GM19468 (cell line): ENCODE results near the gene ANO9.

ENCODE experiments used
- ATAC-seq: cut with Tn5 transposase; IDR thresholded peaks from one replicate; pipeline ENCODE4 v1.9.1; 2021; ENCODE audit warnings: mild to moderate bottlenecking, moderate library complexity, moderate number of reproducible peaks; ENCODE audit not compliant: unreplicated experiment; ENCODE audit errors: extremely low read depth

The ANO9 gene

DNA sequence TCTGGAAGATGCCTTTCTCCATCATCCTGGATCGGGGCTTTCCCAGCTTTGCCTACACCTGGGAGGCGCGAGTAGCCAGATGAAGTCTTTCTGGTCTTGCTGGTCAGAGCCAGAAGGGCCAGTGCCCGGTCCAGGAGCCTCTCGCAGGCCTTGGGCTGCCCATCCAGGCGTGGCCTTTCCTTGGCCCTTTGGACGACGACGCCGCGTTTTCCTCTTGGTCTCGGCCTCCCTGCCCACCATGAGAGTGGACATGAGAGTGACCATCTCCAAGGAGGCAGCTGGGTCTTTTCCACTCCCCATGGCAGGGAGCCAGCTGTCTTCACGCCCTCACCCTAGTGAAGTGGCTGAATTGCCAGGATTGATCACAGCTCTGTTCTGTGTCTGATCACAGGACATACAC is 11.8 kb upstream of the ANO9 start:
- ATAC-seq: no peak

- ATAC-seq: no peak
Measured at GRCh38 chr11:452916-453527, 11.2 kb upstream of the ANO9 start.

DNA sequence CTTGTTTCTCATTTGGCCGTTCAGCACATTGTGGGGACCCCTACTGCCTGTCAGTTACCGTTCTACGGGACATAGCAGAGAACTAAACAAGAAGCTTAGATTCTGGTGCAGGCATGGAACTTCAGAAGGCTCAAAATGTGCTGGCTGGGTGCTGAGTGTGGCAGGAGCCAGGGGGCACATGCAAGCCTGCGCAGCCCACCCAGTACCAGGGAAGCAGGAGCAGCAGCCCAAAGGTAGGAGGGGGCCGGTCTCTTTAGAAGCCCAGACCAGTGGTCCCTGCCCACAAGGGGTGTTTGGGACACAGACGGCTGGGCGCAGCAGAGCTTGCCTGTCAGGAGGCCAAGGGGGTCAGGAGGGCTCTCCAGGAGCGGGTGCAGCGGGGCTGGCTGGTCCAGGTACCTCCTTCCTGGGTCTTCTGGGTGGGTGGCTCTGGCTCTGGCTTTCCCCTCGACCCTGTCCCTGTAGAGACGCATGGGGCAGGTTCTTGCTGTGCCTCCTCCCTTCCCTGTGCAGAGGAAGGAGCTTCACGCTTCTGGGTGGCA is 10.5 kb upstream of the ANO9 start:
- ATAC-seq: no peak

DNA sequence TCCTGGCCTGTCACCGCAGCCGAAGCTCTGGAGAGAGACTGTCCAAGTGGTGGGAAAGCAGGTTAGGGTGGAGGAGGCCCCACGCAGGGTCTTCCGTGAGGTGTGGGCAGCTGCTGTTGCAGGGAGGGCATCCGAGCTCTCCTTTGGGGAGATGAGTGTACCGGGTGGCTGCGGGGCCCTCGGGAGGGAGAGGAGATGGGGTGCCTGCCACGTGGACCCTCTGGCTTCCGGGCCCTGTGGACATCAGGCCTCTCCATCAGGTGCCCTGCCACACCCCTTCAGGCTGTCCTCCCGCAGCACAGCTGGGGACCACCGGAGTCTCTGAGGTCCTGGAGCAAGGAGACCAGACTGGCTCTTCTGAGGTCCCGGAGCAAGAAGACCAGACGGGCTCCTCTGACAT is 9.9 kb upstream of the ANO9 start:
- ATAC-seq: no peak

GRCh38 chr11:450809-451451 is 9.1 kb upstream of the ANO9 start:
- ATAC-seq: no peak

GRCh38 chr11:449889-450808 is 8.3 kb upstream of the ANO9 start, which contains the start of gene PTDSS2:
PTDSS2 (plus strand) TSS chr11:450279; CDS start chr11:450456, 177 bp downstream.
- peak; percentile 51 for ATAC-seq

DNA sequence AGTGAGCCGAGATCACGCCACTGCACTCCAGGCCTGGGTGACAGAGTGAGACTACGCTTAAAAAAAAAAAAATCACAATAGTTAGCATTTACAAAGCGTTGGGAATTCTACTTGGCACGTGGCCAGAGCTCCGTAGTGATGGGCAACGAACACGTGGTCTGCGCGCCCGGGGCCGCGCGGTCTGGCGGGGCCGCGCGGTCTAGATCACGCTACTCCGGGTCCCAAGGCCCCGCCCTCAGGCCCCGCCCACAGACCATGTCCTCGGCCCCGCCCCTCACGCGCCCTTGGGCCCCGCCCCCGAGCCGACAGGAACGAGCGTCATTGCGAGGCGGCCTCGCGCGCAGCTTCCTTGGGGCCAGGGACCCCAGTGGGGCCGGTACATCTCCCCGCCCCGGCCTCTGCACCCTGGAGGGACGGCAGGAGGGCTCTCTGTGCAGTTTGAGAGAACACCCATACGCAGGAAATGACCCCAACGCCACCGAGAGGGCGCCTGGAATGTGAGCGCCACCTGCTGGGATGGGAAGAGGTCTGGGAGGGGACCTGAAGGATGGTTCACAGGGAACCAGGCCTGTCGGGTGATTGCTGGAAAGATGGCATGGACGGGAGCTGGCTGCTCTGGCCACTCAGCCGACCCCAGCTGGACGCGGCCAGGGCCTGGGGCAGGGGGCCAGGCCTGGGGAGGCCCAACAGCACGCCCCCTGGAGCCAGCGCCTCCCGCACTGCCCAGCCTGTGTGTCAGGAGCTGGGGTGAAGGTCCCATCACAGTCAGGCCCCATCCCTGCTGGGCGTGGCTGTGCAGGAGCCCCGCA is 6.3 kb upstream of the ANO9 start:
- ATAC-seq: peak; percentile 33

DNA sequence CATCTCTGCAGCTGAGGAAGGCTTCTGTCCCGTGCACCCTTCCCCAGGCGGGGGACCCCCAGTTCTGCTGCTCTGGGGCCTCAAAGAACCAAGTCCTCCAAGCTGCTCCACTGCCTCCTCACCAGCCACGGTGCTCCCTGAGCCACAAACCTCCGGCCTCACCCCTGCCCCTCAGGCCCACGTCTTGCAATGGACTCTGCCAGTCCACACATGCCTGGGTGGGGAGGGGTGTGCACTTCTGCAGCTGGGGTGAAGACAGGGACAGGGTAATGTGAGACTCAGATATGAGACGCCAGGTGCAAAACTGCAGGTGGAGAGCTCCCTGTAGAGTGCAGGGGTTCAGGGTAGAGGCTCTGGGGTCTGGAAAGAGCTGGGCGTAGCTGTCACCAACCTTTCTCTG is 5.1 kb upstream of the ANO9 start:
- ATAC-seq: no peak

DNA sequence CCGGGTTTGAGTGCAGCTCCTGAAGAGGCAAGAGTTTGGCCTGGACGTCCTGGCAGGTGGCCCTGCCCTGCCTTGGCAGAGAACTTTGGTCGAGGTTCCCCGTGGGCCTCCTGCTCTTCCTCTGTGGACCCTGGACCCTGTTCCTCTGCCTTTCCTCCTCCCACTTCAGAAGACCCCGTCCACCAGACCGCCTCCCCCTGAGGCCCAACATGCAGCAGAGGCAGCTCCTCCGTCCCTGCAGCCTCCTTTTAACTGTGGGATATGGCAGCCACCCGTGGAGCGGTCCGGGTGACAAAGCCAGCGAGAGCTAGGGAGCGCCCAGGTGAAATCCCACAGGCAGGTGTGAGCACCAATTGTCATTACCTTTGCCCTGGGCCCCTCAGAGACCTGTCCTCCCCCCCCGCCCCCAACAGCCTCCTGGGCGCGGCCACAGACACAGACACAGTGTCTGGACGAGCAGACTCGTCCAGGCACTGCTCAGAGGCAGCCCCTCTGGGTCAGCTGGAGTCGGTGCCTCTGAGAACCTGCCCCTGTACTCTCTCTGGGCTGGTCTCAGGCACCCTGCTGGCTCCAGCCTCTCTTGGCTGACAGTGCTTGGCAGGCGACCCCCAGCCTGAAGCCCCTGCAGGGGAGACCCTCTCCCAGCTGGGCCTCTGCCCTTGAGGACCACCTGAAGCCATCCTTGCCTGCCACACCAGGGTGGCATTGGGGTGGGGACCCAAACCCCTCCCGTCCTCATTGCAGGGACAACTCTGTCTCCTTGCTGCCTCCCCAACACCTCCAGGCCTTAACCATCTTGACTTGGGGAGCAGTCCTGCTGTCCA is 4.2 kb upstream of the ANO9 start:
- no peak for ATAC-seq

GRCh38 chr11:444396-445144 is 2.8 kb upstream of the ANO9 start:
- ATAC-seq: no peak

- ATAC-seq: no peak
Measured at GRCh38 chr11:443542-444199, 1.9 kb upstream of the ANO9 start.

DNA sequence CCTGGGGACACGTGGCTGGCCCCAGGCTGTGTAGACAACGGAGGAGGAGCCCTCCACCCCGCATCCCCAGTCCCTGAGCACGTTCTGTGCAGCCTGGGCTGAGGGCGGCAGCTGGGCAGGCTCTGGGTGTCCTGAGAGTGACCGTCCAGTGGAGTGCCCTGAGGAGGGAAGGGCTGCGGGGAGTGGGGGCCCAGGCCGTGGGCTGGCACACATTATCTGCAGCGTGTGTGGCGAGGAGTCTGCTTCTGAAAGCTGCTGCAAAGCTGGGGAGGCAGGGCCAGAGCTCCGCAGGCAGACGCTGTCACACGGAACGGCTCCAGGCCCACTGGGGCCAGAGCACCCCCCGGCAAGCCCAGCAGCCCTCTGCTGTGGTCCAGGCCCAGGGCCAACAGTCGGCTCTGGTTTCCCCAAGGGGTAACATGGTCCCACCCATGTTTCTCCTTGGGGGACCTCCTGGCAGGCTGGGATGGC is 835 bp upstream of the ANO9 start:
- ATAC-seq: no peak

DNA sequence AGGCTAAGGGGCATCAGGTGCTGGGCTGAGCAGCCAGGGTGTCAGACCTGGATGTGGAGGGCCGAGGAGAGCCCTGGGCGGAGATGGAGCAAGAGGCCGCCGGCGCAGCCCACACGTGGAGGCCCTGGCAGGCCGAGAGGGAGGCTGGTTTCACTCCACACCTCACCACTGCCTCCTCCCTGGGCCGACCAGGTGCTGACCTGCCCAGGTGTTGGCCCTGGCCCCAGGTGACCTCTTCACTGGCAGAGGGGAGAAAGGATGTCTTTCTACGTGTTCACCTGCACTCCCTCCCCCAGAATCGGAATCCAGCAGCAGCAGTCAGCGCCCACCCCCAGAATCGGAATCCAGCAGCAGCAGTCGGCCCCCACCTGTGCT is 781 bp downstream of the ANO9 start:
- no peak for ATAC-seq

DNA sequence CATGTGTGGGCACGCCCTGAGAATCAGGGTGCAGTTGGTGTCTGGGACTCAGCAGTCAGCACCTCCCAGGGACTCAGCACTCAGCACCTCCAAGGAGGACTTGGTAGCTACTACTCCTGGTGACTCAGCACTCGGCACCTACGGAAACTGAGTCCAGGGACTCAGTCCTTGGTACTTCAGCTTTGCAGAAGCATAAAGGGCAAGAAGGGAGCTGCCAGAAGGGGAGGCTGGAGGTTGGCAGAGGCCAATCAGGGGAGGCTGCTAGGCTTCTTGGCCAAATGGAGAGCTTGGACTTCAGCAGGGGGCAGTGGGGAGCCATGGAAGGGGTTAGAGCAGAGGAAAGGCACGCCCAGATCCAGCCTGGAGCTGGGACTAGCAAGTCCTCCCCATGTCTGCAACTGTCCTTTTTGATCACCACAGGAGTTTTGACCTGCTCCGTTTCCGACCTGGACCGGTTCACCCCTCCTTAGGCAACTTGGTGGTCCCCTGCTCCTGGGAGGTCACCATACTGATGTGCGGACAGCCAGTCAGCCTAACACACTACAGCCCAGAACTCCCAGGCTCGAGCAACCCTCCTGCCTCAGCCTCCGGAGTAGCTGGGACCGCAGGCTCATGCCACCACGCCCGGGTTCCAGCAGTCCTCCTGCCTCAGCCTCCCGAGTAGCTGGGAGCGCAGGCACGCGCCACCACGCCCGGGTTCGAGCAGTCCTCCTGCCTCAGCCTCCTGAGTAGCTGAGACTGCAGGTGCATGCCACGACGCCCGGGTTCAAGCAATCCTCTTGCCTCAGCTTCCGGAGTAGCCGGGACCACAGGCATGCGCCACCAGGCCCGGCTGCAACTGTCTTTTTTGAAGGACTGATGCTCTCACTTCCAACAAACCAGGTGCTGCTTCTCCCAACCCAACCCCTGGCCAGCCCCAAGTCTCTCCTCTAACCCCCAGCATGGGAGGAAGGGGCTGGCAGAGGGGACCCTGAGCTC is 1.5 kb downstream of the ANO9 start:
- ATAC-seq: no peak

DNA sequence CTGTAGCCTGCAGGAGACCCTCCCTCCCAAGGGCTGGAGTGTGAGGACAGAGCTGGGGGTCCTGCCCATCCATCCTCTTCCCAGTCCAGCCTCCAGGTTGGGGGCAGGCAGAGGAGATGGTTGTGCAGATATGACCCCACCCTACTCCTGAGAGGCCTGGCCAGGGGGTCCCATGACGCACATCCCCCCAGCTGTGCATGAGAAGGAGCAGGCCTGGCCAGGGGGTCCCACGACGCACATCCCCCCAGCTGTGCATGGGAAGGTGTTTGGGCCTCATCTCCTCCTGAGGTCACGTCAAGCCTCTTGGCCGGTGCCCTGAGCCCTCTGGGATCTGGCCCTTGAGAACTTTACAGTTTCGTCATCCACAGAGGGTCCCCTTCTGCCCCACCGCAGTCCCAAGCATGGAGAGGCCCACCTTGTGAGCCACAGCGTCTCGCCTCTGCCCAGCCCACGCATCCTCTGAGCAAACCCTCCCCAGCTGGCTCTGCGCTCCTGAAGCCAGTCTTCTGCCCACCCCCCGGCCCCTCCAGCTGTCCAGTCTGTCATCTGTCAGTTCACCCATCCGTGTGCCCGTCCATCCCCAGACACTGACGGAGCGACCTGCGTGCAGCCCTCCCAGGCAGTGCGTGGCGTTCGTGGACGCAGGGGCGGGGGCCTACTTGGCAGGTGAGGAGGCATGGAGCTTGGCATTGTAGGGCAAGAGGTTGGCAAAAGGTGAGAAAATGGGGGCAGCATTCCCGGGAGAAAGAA is 2.3 kb downstream of the ANO9 start:
- no peak for ATAC-seq
